Thoracic aorta endothelial cell (primary cell): ENCODE measurements around the gene RAMP2. TPM values are rescaled to one million over a fixed set of nuclear protein-coding genes. Genes with fewer than 3 reads are reported as not detected.

Experiments
- small RNA-seq: library from RNA; depleted of rRNA; stranded (forward); fragments of <200 nt; gene quantifications from one replicate; pipeline ENCODE3, GENCODE V24; 2012
- total RNA-seq: library from RNA; depleted of rRNA; stranded (reverse); fragments of >200 nt; gene quantifications from 2 replicates; pipeline ENCODE4 v1.2.3, GENCODE V29; 2012

The RAMP2 gene, protein sequence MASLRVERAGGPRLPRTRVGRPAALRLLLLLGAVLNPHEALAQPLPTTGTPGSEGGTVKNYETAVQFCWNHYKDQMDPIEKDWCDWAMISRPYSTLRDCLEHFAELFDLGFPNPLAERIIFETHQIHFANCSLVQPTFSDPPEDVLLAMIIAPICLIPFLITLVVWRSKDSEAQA
- total RNA-seq: 1.5 and 2.4 TPM in 2 replicates

DNA sequence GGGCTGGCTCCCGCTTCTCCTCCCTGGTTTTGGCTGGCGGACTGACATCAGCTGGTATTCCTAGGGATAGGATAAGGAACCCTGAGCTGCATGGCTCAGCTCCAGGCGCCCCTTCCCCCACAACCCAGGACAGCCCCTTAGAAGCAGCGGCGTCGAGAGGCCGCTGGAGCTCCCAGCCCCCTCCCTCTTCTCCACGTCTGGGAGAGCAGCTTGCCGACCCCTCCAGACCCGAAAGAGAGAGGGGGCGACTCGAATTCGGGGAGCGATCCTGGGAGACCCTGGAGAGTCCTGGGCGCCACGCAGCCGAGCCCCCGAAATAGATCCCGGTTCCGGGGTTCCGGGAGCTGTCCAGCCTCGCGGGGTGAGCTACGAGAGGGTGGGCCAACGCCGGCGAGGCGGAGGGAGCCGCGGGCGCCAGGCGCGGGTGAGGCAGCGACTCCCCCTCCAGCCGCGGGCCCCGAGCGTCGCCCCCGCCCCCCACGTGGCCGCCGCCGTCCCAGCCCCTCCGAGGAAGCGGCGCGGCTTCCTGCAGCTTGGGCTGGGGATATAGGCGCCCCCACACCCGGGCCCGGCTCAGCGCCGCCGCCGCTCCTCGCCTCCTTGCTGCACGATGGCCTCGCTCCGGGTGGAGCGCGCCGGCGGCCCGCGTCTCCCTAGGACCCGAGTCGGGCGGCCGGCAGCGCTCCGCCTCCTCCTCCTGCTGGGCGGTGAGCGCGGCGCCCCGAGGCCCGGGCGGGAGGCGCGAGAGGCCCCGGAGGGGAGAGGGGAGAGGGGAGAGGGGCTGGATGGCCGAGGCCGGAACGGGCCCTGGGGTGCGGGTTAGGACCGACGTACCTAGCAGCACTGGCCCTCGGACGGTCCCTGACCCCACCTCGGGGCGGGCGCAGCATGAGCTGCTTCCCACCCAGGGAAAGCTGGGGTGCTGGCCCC, at the start of gene RAMP2:
RAMP2 (plus strand) TSS at position 576 of the 930 bp plus-strand sequence; CDS start at position 611, 35 bp downstream.

DNA sequence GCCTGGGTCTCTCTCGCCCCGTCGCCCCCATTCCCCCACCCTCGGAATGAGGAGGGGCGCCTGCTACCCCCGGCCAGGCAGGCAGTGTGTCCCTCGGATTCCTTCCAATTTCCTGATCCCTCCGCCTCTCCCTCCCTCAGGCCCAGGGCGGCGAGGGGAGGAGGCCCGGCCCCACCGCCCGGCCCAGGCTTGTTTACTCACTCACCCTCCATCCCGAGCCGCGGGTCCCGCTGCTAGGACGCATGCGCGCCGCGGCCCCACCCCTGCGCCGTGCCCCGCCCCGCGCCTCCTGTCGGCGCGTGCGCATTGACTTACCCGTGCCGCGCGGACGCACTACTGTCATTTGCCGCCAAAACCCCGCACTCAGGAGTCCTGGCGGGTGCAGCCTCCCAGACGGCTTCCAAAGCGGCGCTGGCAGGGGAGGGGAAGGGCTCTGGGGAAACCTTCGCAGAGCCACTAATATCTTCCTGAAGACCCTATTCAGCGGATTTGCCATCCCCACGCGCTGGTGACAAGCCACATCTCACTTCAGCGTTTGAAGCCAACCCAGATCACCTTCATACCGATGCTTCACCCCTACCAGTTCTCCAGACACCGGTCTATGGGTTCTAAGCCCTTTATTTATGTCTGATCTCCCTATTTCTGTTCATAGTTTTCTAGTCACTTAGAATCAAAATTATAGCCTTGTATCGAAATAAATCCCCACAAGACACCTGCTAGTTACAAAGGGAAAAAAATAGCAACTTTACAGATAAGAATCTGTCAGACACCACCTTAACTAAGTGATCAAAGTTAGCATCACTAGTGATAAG, 16.0 kb upstream of the RAMP2 start, which contains the start of gene EZH1:
EZH1 (minus strand) TSS at position 235 of the 812 bp plus-strand sequence. CDS start 16,099 bp downstream, outside the sequence.

GRCh38 chr17:42773290-42774035, 12.4 kb downstream of the RAMP2 start, which contains the start of gene VPS25:
VPS25 (plus strand) TSS chr17:42773449; CDS start chr17:42773476, 27 bp downstream.

GRCh38 chr17:42779936-42780850, 19.2 kb downstream of the RAMP2 start, which contains the start of gene WNK4:
WNK4 (plus strand) TSS chr17:42780610; CDS start chr17:42780699, 89 bp downstream.

DNA sequence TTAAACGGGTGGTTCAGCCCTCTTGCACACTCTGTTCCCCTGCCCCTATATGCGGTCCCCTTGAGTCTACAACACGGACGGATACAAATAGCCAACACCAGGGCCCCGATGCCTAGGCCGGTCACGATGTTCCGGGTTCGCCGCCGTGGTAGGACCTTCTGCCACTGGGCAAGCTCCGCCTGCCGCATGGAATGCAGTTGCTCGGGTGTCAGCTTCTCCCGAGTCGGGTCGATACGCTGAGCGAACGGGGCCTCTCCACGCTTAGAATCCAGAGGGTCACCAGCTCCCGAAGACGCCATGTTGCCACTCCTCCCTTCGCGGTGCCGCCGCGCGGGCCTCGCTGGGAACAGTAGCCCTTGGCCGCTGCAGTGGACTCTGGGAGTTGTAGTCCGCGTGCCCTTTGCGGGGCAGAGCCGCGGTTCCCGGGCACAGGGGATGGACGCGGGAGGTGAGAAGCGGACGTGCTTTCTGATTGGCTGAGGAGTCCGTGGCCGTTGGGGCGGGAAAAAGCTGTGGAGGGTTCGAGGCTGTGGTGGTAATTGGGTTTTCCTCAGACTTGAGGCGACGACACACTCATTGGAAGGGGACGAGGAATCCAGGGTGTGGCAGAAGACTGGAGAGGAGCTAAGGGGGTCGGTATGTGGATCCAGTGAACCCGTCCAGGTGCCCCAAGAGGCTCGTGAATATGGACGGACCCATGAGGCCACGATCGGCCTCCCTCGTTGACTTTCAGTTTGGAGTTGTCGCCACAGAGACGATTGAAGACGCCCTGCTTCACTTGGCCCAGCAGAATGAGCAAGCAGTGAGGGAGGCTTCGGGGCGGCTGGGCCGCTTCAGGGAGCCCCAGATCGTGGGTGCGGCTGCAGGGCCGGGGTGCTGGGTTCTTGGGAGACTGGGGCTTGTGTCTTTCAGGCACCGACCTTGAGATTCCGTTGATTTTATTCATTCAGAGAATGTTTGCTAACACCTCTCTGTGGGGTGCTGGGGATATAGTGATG, 37.7 kb downstream of the RAMP2 start, which contains the start of the genes CNTD1 and COA3:
CNTD1 (plus strand) TSS at position 479 of the 998 bp plus-strand sequence; CDS start at position 686, 207 bp downstream.
COA3 (minus strand) TSS at position 322 of the 998 bp plus-strand sequence; CDS start at position 299, 23 bp downstream.

Small RNA genes within 50 kb of the gene (small RNA-seq; reads per million reads assigned to genes)
- not detected for gene HMGN2P15

Other genes starting within 250 kb of the RAMP2 start
- 18.1 and 23.1 TPM in 2 replicates for gene NAGLU, start 225.0 kb upstream of the RAMP2 start, total RNA-seq
- 0.53 and 0.57 TPM in 2 replicates for gene HSD17B1, start 208.3 kb upstream of the RAMP2 start, total RNA-seq
- 25.1 and 31.0 TPM in 2 replicates for gene COASY, start 199.1 kb upstream of the RAMP2 start, total RNA-seq
- gene MLX, start 194.1 kb upstream of the RAMP2 start, total RNA-seq: 29.7 and 36.4 TPM in 2 replicates
- 11.0 and 14.5 TPM in 2 replicates for gene PSMC3IP, start 183.5 kb upstream of the RAMP2 start, total RNA-seq
- 37.2 and 42.7 TPM in 2 replicates for gene RETREG3, start 151.9 kb upstream of the RAMP2 start, total RNA-seq
- gene TUBG1, start 151.5 kb upstream of the RAMP2 start, total RNA-seq: 48.5 and 73.7 TPM in 2 replicates
- gene TUBG2, start 101.9 kb upstream of the RAMP2 start, total RNA-seq: 8.4 and 9.3 TPM in 2 replicates
- gene PLEKHH3, start 84.2 kb upstream of the RAMP2 start, total RNA-seq: 5.2 and 7.4 TPM in 2 replicates
- 1.1 and 1.9 TPM in 2 replicates for gene CCR10, start 79.4 kb upstream of the RAMP2 start, total RNA-seq
- gene CNTNAP1, start 78.7 kb upstream of the RAMP2 start, total RNA-seq: 29.8 and 35.5 TPM in 2 replicates
- 21.3 TPM in 2 replicates for gene EZH1, start 16.2 kb upstream of the RAMP2 start, total RNA-seq
- gene VPS25, start 12.2 kb downstream of the RAMP2 start, total RNA-seq: 36.4 and 45.0 TPM in 2 replicates
- 0.50 and 0.66 TPM in 2 replicates for gene WNK4, start 19.4 kb downstream of the RAMP2 start, total RNA-seq
- 46.9 and 52.5 TPM in 2 replicates for gene COA3, start 37.5 kb downstream of the RAMP2 start, total RNA-seq
- not detected in 2 replicates for gene CNTD1, start 37.6 kb downstream of the RAMP2 start, total RNA-seq
- 78.8 and 97.5 TPM in 2 replicates for gene BECN1, start 63.1 kb downstream of the RAMP2 start, total RNA-seq
- gene PSME3, start 72.2 kb downstream of the RAMP2 start, total RNA-seq: 172 and 175 TPM in 2 replicates
- 0.65 and 0.80 TPM in 2 replicates for gene AOC2, start 83.4 kb downstream of the RAMP2 start, total RNA-seq
- gene AOC3, start 90.0 kb downstream of the RAMP2 start, total RNA-seq: under 0.01 and 0.07 TPM in 2 replicates
- not detected in 2 replicates for gene G6PC1, start 139.6 kb downstream of the RAMP2 start, total RNA-seq
- 16.2 and 21.9 TPM in 2 replicates for gene AARSD1, start 203.2 kb downstream of the RAMP2 start, total RNA-seq
- gene PTGES3L, start 218.9 kb downstream of the RAMP2 start, total RNA-seq: 0.22 and 0.27 TPM in 2 replicates
- 11.4 and 11.9 TPM in 2 replicates for gene RUNDC1, start 219.3 kb downstream of the RAMP2 start, total RNA-seq
- gene RPL27, start 237.2 kb downstream of the RAMP2 start, total RNA-seq: 1,178 and 1,610 TPM in 2 replicates
- 8.5 and 11.6 TPM in 2 replicates for gene IFI35, start 245.6 kb downstream of the RAMP2 start, total RNA-seq